Measurements from ENCODE around the gene ZFYVE9. TPM values are rescaled to one million over a fixed set of nuclear protein-coding genes. Genes with fewer than 3 reads are reported as not detected.
"Not testable (repeated sequence)": the region's sequence is repeated elsewhere in the genome, so short reads cannot be mapped to it uniquely, and the experiment has no call there.

The ZFYVE9 gene
- total RNA-seq, 1 donor from 2014 or later: 17.9 TPM

- Histone ChIP-seq H3K27ac (replicated peaks) (no peak overlapping the region), H3K27me3 (ENCODE audit: low read depth) (no peaks in the 10 kb centered on the region), H3K4me1 (peaks cover 16% of the 10 kb centered on the region), H3K36me3 (no peaks in the 10 kb centered on the region), H3K9me3 (replicated peaks) (peaks cover 20% of the 10 kb centered on the region), H3K4me3 (no peak overlapping the region)
- intact Hi-C loops (cut with micrococcal nuclease): no loop called here
- DNase-seq: no peak
- TF ChIP-seq, protein P1, sequence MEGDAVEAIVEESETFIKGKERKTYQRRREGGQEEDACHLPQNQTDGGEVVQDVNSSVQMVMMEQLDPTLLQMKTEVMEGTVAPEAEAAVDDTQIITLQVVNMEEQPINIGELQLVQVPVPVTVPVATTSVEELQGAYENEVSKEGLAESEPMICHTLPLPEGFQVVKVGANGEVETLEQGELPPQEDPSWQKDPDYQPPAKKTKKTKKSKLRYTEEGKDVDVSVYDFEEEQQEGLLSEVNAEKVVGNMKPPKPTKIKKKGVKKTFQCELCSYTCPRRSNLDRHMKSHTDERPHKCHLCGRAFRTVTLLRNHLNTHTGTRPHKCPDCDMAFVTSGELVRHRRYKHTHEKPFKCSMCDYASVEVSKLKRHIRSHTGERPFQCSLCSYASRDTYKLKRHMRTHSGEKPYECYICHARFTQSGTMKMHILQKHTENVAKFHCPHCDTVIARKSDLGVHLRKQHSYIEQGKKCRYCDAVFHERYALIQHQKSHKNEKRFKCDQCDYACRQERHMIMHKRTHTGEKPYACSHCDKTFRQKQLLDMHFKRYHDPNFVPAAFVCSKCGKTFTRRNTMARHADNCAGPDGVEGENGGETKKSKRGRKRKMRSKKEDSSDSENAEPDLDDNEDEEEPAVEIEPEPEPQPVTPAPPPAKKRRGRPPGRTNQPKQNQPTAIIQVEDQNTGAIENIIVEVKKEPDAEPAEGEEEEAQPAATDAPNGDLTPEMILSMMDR (IDR thresholded peaks at IDR 0.05; ENCODE audit: borderline replicate concordance): no peak
Observed at GRCh38 chr1:52193985-52194384, 52.1 kb downstream of the ZFYVE9 start.

DNA sequence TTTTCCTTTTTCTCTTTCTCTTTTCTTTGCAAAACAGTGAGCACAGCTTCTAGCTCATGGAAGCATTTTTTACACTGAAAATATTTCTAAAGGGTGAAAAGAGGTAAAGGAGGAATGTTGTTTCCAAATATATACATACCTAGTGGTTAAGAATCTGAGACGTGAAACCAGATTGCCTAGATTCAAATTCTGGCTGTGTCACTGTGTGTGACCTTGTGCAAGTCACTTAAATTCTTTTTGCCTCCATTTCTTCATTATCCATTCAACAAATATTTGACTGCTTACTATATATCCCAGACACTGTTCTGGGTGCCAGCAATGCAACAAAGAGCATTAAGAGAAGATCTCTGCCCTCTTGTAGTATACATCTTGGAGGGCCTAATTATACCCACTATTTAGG, 53.3 kb downstream of the ZFYVE9 start:
- no peak overlapping the region for H3K27ac ChIP-seq (replicated peaks)
- TF ChIP-seq, protein P1 (IDR thresholded peaks at IDR 0.05; ENCODE audit: borderline replicate concordance): no peak
- intact Hi-C loops (cut with micrococcal nuclease): no loop called here
- peaks cover 12% of the 10 kb centered on the region for H3K4me1 ChIP-seq
- peaks cover 31% of the 10 kb centered on the region for H3K9me3 ChIP-seq (replicated peaks)
- no peaks in the 10 kb centered on the region for H3K36me3 ChIP-seq
- no peak overlapping the region for H3K4me3 ChIP-seq
- no peaks in the 10 kb centered on the region for H3K27me3 ChIP-seq (ENCODE audit: low read depth)
- no peak for DNase-seq

DNA sequence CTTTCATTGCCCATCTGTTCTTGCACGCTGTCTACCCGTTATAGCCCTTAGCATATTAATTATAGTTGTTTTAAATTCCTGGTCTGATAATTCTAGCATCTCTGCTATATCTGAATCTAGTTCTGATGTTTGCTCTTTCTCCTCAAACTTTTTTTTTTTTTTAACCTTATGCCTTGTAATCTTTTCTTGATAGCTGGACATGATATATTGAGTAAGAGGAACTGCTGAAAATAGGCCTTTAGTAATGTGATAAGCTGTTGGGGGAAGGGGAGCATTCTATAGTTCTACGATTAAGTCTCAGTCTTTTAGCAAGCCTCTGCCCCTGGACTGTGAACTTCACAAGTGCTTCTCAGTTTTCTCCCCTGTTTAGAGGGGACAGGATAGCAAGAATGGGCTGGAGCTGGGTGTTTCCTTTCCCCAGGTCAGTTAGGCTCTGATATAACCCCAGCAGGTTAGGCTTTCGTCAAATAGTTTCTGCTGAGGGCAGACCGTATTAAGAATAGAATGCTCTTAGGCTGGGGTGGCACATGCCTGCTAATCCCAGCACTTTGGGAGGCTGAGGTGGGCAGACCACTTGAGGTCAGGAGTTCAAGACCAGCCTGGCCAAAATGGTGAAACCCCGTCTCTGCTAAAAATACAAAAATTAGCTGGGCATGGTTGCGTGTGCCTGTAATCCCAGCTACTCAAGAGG, 62.2 kb downstream of the ZFYVE9 start:
- Histone ChIP-seq H3K9me3 (replicated peaks) (peaks cover 23% of the 10 kb centered on the region), H3K27ac (replicated peaks) (no peak overlapping the region), H3K4me3 (no peak overlapping the region), H3K27me3 (ENCODE audit: low read depth) (no peaks in the 10 kb centered on the region), H3K4me1 (peaks cover 9% of the 10 kb centered on the region), H3K36me3 (no peaks in the 10 kb centered on the region)
- TF ChIP-seq, protein P1 (IDR thresholded peaks at IDR 0.05; ENCODE audit: borderline replicate concordance): no peak
- intact Hi-C loops (cut with micrococcal nuclease): no loop called here
- no peak for DNase-seq

DNA sequence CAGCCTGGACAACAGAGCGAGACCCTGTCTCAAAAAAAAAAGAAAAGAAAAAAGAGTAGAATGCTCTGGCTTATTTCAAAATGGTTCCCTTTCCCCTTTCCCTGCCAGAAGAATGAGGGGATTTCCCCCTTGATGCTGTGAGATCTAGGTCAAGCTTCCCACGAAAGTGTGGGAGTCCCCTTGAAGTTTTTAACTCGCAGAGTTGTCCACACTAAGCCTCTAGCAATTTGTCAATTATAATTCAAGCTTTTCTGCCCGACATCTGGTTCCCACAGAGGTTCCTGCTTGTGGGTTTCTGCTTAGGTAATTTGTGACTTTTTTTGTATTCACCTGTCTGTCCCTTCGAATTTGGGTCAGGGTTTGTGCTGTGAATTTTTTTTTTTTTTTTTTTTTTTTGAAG, 62.8 kb downstream of the ZFYVE9 start:
- Histone ChIP-seq H3K4me1 (peaks cover 9% of the 10 kb centered on the region), H3K9me3 (replicated peaks) (peaks cover 17% of the 10 kb centered on the region), H3K36me3 (no peaks in the 10 kb centered on the region), H3K27me3 (ENCODE audit: low read depth) (no peaks in the 10 kb centered on the region), H3K4me3 (no peak overlapping the region), H3K27ac (replicated peaks) (no peak overlapping the region)
- no peak for DNase-seq
- intact Hi-C loops (cut with micrococcal nuclease): no loop called here
- TF ChIP-seq, protein P1 (IDR thresholded peaks at IDR 0.05; ENCODE audit: borderline replicate concordance): no peak

DNA sequence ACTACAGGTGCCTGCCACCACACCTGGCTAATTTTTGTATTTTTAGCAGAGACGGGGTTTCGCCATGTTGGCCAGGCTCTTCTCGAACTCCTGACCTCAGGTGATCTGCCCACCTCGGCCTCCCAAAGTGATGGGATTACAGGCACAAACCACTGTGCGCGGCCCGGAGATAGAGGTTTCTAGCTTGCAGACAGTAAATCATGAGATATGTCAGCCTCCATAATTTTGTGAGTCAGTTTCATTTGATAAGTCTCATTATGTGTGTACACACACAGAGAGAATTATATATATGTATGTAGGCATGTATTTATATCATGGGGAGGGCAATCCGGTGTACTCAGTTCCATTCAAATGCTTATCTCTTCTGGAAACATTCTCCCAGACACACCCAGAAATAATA, 64.8 kb downstream of the ZFYVE9 start:
- H3K27ac ChIP-seq (replicated peaks); H3K9me3 ChIP-seq (replicated peaks); H3K4me3 ChIP-seq; H3K36me3 ChIP-seq; intact Hi-C loops (cut with micrococcal nuclease); H3K27me3 ChIP-seq (ENCODE audit: low read depth); DNase-seq; H3K4me1 ChIP-seq: not testable (repeated sequence)

DNA sequence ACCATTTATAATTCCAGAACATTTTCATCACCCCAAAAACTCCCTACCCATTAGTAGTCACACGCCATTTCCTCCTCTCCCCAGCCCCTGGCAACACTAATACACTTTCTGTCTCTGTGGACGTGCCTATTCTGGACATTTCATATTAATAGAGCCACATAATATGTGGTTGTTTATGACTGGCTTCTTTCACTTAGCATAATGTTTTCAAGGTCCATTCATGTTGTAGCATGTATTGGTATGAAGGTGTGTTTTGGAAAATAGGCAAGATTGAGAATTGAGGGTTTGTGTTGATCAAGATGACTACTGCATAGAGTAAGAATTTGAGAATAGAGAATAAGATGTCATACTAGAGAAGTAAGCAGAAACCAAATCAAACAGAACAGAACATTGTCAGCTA, 67.5 kb downstream of the ZFYVE9 start:
- no peaks in the 10 kb centered on the region for H3K27me3 ChIP-seq (ENCODE audit: low read depth)
- intact Hi-C loops (cut with micrococcal nuclease): no loop called here
- no peak overlapping the region for H3K27ac ChIP-seq (replicated peaks)
- TF ChIP-seq, protein P1 (IDR thresholded peaks at IDR 0.05; ENCODE audit: borderline replicate concordance): no peak
- no peaks in the 10 kb centered on the region for H3K9me3 ChIP-seq (replicated peaks)
- no peak for DNase-seq
- no peak overlapping the region for H3K4me3 ChIP-seq
- H3K4me1 ChIP-seq: peaks cover 1% of the 10 kb centered on the region
- no peaks in the 10 kb centered on the region for H3K36me3 ChIP-seq

All from left ventricle myocardium inferior (tissue), 1 donor.